Inflammatory macrophage treated with lipopolysaccharide for 1 hour (primary cell): Measurements from ENCODE around the gene ADARB2.
A peak's percentile ranks its signal among the peaks of the same experiment; 100 is the strongest.
"Not testable (repeated sequence)": the region's sequence is repeated elsewhere in the genome, so short reads cannot be mapped to it uniquely, and the experiment has no call there.

Source experiments
- DNase-seq, 2 donors: peaks; one replicate each; pipeline ENCODE4 v3.0.0-alpha.2; 2020 to 2022

ADARB2 gene

GRCh38 chr10:1327759-1328158, 409.6 kb downstream of the ADARB2 start:
- no peak for DNase-seq

GRCh38 chr10:1326514-1326913, 410.8 kb downstream of the ADARB2 start:
- not testable (repeated sequence) for DNase-seq

GRCh38 chr10:1324903-1325302, 412.4 kb downstream of the ADARB2 start:
- no peak for DNase-seq

- DNase-seq: no peak
Observed at GRCh38 chr10:1323951-1324350, 413.4 kb downstream of the ADARB2 start.

GRCh38 chr10:1320739-1321320, 416.5 kb downstream of the ADARB2 start:
- peak in 1 of 2 donors; percentile 23 for DNase-seq

GRCh38 chr10:1316809-1317143, 420.5 kb downstream of the ADARB2 start:
- no peak for DNase-seq

- no peak for DNase-seq
Observed at GRCh38 chr10:1316121-1316808, 421.1 kb downstream of the ADARB2 start.

- DNase-seq: no peak
Observed at GRCh38 chr10:1315178-1315577, 422.1 kb downstream of the ADARB2 start.

GRCh38 chr10:1311726-1312125, 425.6 kb downstream of the ADARB2 start:
- no peak for DNase-seq

- no peak for DNase-seq
Observed at GRCh38 chr10:1310271-1310789, 427.0 kb downstream of the ADARB2 start.

- DNase-seq: no peak
Observed at GRCh38 chr10:1309617-1310270, 427.6 kb downstream of the ADARB2 start.

- DNase-seq: no peak
Observed at GRCh38 chr10:1308962-1309616, 428.2 kb downstream of the ADARB2 start.

- no peak for DNase-seq
Observed at GRCh38 chr10:1308173-1308961, 429.0 kb downstream of the ADARB2 start.

GRCh38 chr10:1301143-1301542, 436.2 kb downstream of the ADARB2 start:
- no peak for DNase-seq

GRCh38 chr10:1300218-1300617, 437.1 kb downstream of the ADARB2 start:
- no peak for DNase-seq

GRCh38 chr10:1299041-1299726, 438.1 kb downstream of the ADARB2 start:
- DNase-seq: no peak

- DNase-seq: no peak
Observed at GRCh38 chr10:1297566-1298301, 439.6 kb downstream of the ADARB2 start.

GRCh38 chr10:1295756-1296480, 441.4 kb downstream of the ADARB2 start:
- no peak for DNase-seq

- DNase-seq: no peak
Observed at GRCh38 chr10:1294748-1295147, 442.6 kb downstream of the ADARB2 start.

- no peak for DNase-seq
Observed at GRCh38 chr10:1293636-1294435, 443.5 kb downstream of the ADARB2 start.
